GM12892 (cell line): ENCODE measurements around the gene ZNF407.

Source experiments
- POLR2A ChIP-seq: IDR thresholded peaks from 2 replicates; pipeline ENCODE4 v1.6.1; 2011; ENCODE audit warnings: low read depth, low read length, control low read depth
- POLR2AphosphoS5 ChIP-seq: IDR thresholded peaks from 2 replicates; pipeline ENCODE4 v1.6.1; 2011; ENCODE audit warnings: low read depth, low read length, control low read depth

GRCh38 chr18:74874351-74874750 lies 276.7 kb downstream of the ZNF407 start:
- TF ChIP-seq POLR2A (no peak), POLR2AphosphoS5 (no peak)
